NT2/D1 (cell line): ENCODE measurements around the gene C1D.

Experiments
- DNase-seq: peaks from one replicate; pipeline ENCODE4 v3.0.0-alpha.2; 2011; ENCODE audit warnings: low read depth, low spot score
- H3K27me3 ChIP-seq: 2 replicates; pipeline ENCODE4 v1.6.0; 2011; ENCODE audit warnings: mild to moderate bottlenecking; ENCODE audit not compliant: insufficient read length, insufficient read depth
- H3K36me3 ChIP-seq: 2 replicates; pipeline ENCODE4 v1.6.1; 2011; ENCODE audit warnings: mild to moderate bottlenecking, low read length, mixed read lengths; ENCODE audit not compliant: insufficient read depth, insufficient read length
- H3K4me1 ChIP-seq: 2 replicates; pipeline ENCODE4 v1.5.1; 2011; ENCODE audit not compliant: insufficient read depth, insufficient read length
- H3K4me3 ChIP-seq: 2 replicates; pipeline ENCODE4 v1.5.1; 2011; ENCODE audit warnings: low read depth; ENCODE audit not compliant: insufficient read length
- H3K9ac ChIP-seq: 2 replicates; pipeline ENCODE4 v1.6.0; 2011; ENCODE audit warnings: low read depth; ENCODE audit not compliant: insufficient read length
- H3K9me3 ChIP-seq: 2 replicates; pipeline ENCODE4 v1.5.1; 2011; ENCODE audit warnings: mild to moderate bottlenecking, low read length; ENCODE audit not compliant: insufficient read depth
- SUZ12 ChIP-seq: IDR thresholded peaks from 2 replicates; pipeline ENCODE4 v1.6.1; 2011; ENCODE audit not compliant: insufficient read length, insufficient read depth; ENCODE audit errors: extremely low read depth
- YY1 ChIP-seq: IDR thresholded peaks from 2 replicates; pipeline ENCODE4 v1.6.1; 2011; ENCODE audit not compliant: insufficient read length, insufficient read depth
- ZNF274 ChIP-seq: IDR thresholded peaks from 2 replicates; pipeline ENCODE4 v1.6.1; 2011; ENCODE audit warnings: mild to moderate bottlenecking, low read depth, low read length

Gene C1D

GRCh38 chr2:68100189-68100588 is 37.4 kb upstream of the C1D start:
- Histone ChIP-seq H3K36me3 (no peaks in the 10 kb centered on the region), H3K27me3 (no peaks in the 10 kb centered on the region), H3K9ac (no peak overlapping the region), H3K4me1 (no peaks in the 10 kb centered on the region), H3K4me3 (no peak overlapping the region), H3K9me3 (no peaks in the 10 kb centered on the region)
- no peak for DNase-seq
- TF ChIP-seq YY1 (no peak), ZNF274 (no peak), SUZ12 (no peak)

GRCh38 chr2:68099260-68099659 is 36.5 kb upstream of the C1D start:
- Histone ChIP-seq H3K4me1 (no peaks in the 10 kb centered on the region), H3K27me3 (no peaks in the 10 kb centered on the region), H3K9me3 (no peaks in the 10 kb centered on the region), H3K4me3 (no peak overlapping the region), H3K9ac (no peak overlapping the region), H3K36me3 (no peaks in the 10 kb centered on the region)
- DNase-seq, result no peak
- no peak for TF ChIP-seq YY1
- TF ChIP-seq ZNF274, result no peak
- no peak for TF ChIP-seq SUZ12

GRCh38 chr2:68098291-68098797 is 35.5 kb upstream of the C1D start:
- no peak overlapping the region for H3K4me3 ChIP-seq
- H3K36me3 ChIP-seq, result no peaks in the 10 kb centered on the region
- TF ChIP-seq YY1, result no peak
- no peak for TF ChIP-seq SUZ12
- TF ChIP-seq ZNF274, result no peak
- no peaks in the 10 kb centered on the region for H3K4me1 ChIP-seq
- no peaks in the 10 kb centered on the region for H3K9me3 ChIP-seq
- H3K9ac ChIP-seq, result no peak overlapping the region
- H3K27me3 ChIP-seq, result no peaks in the 10 kb centered on the region
- DNase-seq, result no peak

- Histone ChIP-seq H3K9ac (no peak overlapping the region), H3K4me1 (no peaks in the 10 kb centered on the region), H3K9me3 (no peaks in the 10 kb centered on the region), H3K27me3 (no peaks in the 10 kb centered on the region), H3K4me3 (no peak overlapping the region), H3K36me3 (no peaks in the 10 kb centered on the region)
- no peak for DNase-seq
- no peak for TF ChIP-seq SUZ12
- TF ChIP-seq YY1, result no peak
- TF ChIP-seq ZNF274, result no peak
Observed at GRCh38 chr2:68094111-68094510, 31.3 kb upstream of the C1D start.

GRCh38 chr2:68093634-68094033 is 30.8 kb upstream of the C1D start:
- DNase-seq, result no peak
- H3K4me3 ChIP-seq, result no peak overlapping the region
- no peaks in the 10 kb centered on the region for H3K36me3 ChIP-seq
- H3K9ac ChIP-seq, result no peak overlapping the region
- H3K4me1 ChIP-seq, result no peaks in the 10 kb centered on the region
- no peaks in the 10 kb centered on the region for H3K27me3 ChIP-seq
- TF ChIP-seq SUZ12 (no peak), YY1 (no peak), ZNF274 (no peak)
- no peaks in the 10 kb centered on the region for H3K9me3 ChIP-seq

- Histone ChIP-seq H3K27me3 (no peaks in the 10 kb centered on the region), H3K4me3 (no peak overlapping the region), H3K9me3 (no peaks in the 10 kb centered on the region), H3K36me3 (no peaks in the 10 kb centered on the region), H3K4me1 (no peaks in the 10 kb centered on the region), H3K9ac (no peak overlapping the region)
- DNase-seq, result no peak
- no peak for TF ChIP-seq YY1
- no peak for TF ChIP-seq SUZ12
- no peak for TF ChIP-seq ZNF274
Observed at GRCh38 chr2:68091439-68092034, 28.7 kb upstream of the C1D start.

- DNase-seq, result no peak
- Histone ChIP-seq H3K4me1 (no peaks in the 10 kb centered on the region), H3K4me3 (no peak overlapping the region), H3K9me3 (no peaks in the 10 kb centered on the region), H3K27me3 (no peaks in the 10 kb centered on the region), H3K36me3 (no peaks in the 10 kb centered on the region), H3K9ac (no peak overlapping the region)
- no peak for TF ChIP-seq ZNF274
- TF ChIP-seq YY1, result no peak
- TF ChIP-seq SUZ12, result no peak
Observed at GRCh38 chr2:68089961-68090360, 27.2 kb upstream of the C1D start.

- Histone ChIP-seq H3K4me3 (no peak overlapping the region), H3K9me3 (no peaks in the 10 kb centered on the region), H3K4me1 (no peaks in the 10 kb centered on the region), H3K27me3 (no peaks in the 10 kb centered on the region), H3K9ac (no peak overlapping the region), H3K36me3 (no peaks in the 10 kb centered on the region)
- TF ChIP-seq SUZ12, result no peak
- TF ChIP-seq ZNF274, result no peak
- no peak for TF ChIP-seq YY1
- DNase-seq, result no peak
Observed at GRCh38 chr2:68088940-68089339, 26.1 kb upstream of the C1D start.
